Upper lobe of left lung (tissue), 4 donors: ENCODE data around the gene HTR1D.

ENCODE experiments used
- CTCF ChIP-seq, 6 experiments: fragments of 450-650 bp in 4 of 6; fragments of 200-600 bp in 2 of 6; sonication (generic) in 2 of 6; IDR thresholded peaks; one replicate each; pipeline ENCODE4 v1.5.1; 2016 to 2019; ENCODE audit warnings: antibody characterized with exemption in 6 of 6
- EP300 ChIP-seq, 4 donors: sonication (generic); formaldehyde crosslinking; IDR thresholded peaks; one replicate each; pipeline ENCODE4 v1.5.1; 2017; ENCODE audit warnings: antibody characterized with exemption in 4 of 4, control low read depth in 2 of 4
- POLR2A ChIP-seq, 4 donors: fragments of 450-650 bp; IDR thresholded peaks; one replicate each; pipeline ENCODE4 v1.5.1; 2016 to 2017; ENCODE audit warnings: antibody characterized with exemption in 4 of 4, mild to moderate bottlenecking in 2 of 4

GRCh38 chr1:23169727-23170335, 47.5 kb downstream of the HTR1D start:
- no peak for TF ChIP-seq CTCF (IDR thresholded peaks at IDR 0.05)
- TF ChIP-seq POLR2A (IDR thresholded peaks at IDR 0.05), result peak in 1 of 4 donors; percentile 12
- TF ChIP-seq EP300 (IDR thresholded peaks at IDR 0.05), result no peak
